Heart left ventricle (tissue), 13 donors: ENCODE data around the gene SNX15.

Source experiments
- POLR2A ChIP-seq, 2 donors: fragments of 450-650 bp; IDR thresholded peaks; one replicate each; pipeline ENCODE4 v1.6.1; 2017; ENCODE audit warnings: antibody characterized with exemption in 2 of 2, mild to moderate bottlenecking in 2 of 2, moderate library complexity in 2 of 2
- TF ChIP-seq, protein P1 (sequence below), 12 donors: fragments of 200-600 bp; sonication (generic) in 4 of 12; IDR thresholded peaks; one replicate each; pipeline versions ENCODE4 v1.5.0 to v1.8.0; 2018 to 2022; ENCODE audit warnings: antibody characterized with exemption in 12 of 12, mild to moderate bottlenecking in 5 of 12
- donor health status: ischemic (EF 13 %, LVEDD 7.1; RV severe dilation, severe dysfunction).
- donor health status: DM: no; HTN: yes; CAD: no.
- donor health status: DM: no; HTN: no; CAD: no.
- donor health status: ischemic (EF 25% LVEDD 6.9; RV normal size, moderate dysfunction).
- donor health status: ischemic (EF 25% LVEDD 5.7; RV mildly dilated, moderate dysfunction).
- donor health status: ischemic (EF 35%, LVEDD 5.7; RV mildly dilated, moderate dysfunction).
- donor health status: nonischemic (EF 11% LVEDD 7.7; RV severe dilation, severe dysfunction).
- donor health status: DM: yes; HTN: yes; CAD: no.
- donor health status: PGD.
- donor health status: ischemic (EF 29% LVEDD 5.4; RV normal size, mild dysfunction).
- donor health status: nonischemic (EF 23%, LVEDD 6.1; RV moderate dilation, normal function).

DNA sequence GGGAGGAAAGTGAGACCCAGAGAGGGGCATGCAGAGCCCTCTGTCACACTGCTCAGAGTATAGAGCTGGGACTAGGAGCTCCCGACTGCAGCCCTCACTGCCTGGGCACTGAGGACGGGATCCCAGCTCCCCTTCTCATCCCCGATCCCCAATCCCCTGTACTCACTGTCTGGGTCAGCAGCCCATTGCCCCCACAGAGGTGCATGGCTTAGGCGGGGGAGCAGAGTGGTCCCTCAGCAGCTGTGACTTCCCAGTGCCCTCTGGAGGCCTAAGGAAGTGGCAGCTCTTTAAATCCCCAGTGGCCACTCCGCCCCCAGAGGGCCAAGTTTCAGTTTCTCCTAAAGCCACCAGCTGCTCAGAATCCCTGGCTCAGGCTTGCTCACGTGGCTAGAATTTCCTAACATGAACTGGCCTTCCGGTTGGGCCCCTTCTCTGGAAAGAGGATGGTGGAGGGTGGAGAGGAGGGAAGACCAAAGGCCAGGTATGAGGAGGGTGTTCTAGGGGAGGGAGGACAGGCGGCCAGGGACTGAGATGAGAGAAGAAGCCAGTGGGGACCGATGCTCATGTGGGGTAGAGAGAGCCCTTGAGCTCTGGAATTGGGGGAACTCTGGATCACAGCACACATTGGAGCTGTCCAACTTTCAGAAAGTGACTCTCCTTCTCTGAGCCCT, 30.4 kb upstream of the SNX15 start, which contains the start of gene BATF2:
- TF ChIP-seq, protein P1, sequence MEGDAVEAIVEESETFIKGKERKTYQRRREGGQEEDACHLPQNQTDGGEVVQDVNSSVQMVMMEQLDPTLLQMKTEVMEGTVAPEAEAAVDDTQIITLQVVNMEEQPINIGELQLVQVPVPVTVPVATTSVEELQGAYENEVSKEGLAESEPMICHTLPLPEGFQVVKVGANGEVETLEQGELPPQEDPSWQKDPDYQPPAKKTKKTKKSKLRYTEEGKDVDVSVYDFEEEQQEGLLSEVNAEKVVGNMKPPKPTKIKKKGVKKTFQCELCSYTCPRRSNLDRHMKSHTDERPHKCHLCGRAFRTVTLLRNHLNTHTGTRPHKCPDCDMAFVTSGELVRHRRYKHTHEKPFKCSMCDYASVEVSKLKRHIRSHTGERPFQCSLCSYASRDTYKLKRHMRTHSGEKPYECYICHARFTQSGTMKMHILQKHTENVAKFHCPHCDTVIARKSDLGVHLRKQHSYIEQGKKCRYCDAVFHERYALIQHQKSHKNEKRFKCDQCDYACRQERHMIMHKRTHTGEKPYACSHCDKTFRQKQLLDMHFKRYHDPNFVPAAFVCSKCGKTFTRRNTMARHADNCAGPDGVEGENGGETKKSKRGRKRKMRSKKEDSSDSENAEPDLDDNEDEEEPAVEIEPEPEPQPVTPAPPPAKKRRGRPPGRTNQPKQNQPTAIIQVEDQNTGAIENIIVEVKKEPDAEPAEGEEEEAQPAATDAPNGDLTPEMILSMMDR (IDR thresholded peaks at IDR 0.05) = peak; percentile 16 to 61 (median 39)
- TF ChIP-seq POLR2A (IDR thresholded peaks at IDR 0.05) = peak in 1 of 2 donors; percentile 43
